ENCODE results near the gene TOLLIP. TPM values are rescaled to one million over a fixed set of nuclear protein-coding genes. Genes with fewer than 3 reads are reported as not detected.

TOLLIP gene
- total RNA-seq, 4 donors from 2014 or later = 43.7 to 77.3 (median 70.6) TPM

DNA sequence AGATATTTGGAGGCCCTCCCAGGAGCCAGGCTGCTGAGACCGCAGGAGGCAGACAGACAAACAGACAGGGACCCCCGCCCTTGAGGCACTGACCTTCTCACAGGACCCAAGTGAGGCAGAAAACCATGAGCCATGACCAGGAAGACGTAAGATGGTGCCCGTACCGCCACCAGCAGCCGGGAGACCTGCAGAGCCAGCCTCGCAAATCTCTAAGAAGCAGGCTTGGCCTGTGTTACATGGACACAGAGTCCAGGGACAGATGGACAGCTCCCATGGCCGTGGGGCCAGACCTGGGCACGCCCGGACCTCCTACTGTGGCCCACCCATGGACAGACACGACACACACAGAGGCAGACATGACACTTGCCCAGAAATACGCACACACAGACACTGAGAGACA is 30.7 kb upstream of the TOLLIP start:
- TF ChIP-seq, protein P1, sequence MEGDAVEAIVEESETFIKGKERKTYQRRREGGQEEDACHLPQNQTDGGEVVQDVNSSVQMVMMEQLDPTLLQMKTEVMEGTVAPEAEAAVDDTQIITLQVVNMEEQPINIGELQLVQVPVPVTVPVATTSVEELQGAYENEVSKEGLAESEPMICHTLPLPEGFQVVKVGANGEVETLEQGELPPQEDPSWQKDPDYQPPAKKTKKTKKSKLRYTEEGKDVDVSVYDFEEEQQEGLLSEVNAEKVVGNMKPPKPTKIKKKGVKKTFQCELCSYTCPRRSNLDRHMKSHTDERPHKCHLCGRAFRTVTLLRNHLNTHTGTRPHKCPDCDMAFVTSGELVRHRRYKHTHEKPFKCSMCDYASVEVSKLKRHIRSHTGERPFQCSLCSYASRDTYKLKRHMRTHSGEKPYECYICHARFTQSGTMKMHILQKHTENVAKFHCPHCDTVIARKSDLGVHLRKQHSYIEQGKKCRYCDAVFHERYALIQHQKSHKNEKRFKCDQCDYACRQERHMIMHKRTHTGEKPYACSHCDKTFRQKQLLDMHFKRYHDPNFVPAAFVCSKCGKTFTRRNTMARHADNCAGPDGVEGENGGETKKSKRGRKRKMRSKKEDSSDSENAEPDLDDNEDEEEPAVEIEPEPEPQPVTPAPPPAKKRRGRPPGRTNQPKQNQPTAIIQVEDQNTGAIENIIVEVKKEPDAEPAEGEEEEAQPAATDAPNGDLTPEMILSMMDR (IDR thresholded peaks at IDR 0.05) = no peak
- no peak for TF ChIP-seq POLR2A (IDR thresholded peaks at IDR 0.05)
- Histone ChIP-seq H3K27me3 (no peaks in the 10 kb centered on the region), H3K4me3 (no peak overlapping the region), H3K36me3 (no peaks in the 10 kb centered on the region), H3K4me1 (peaks cover 0 to 13% (median 10%) of the 10 kb centered on the region in 4 donors), H3K9me3 (peaks cover 0 to 10% (median 0%) of the 10 kb centered on the region in 4 donors), H3K27ac (no peak overlapping the region)
- DNase-seq = peak in 1 of 3 donors; percentile 44

DNA sequence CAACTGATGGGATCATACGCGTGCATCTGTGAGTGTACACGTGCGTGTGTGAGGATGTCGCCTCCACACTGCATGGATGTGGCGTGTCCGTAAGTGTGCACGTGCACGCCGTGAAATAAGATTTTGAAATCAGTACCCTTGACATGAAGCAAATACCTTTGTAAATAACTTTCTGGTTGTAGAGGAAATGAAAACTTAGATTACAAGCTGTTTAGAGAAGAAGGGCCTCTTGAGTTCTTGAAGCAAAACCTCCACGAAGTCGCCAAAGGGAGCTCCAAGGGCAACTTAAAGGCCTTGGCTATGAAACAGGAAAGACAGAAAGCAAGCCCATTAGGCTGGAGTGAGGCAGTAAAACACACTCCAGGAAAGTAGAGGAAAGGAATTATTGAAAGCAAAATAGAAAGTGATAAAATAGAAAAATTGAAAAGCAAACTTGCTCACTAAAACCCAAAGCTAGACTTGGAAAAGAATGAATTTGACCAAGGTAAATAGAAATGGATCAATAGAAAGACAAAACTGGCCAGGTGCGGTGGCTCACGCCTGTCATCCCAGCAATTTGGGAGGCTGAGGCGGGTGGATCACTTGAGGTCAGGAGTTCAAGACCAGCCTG is 29.7 kb upstream of the TOLLIP start:
- Histone ChIP-seq H3K4me3 (no peak overlapping the region), H3K4me1 (peaks cover 0 to 16% (median 11%) of the 10 kb centered on the region in 4 donors), H3K27ac (no peak overlapping the region), H3K9me3 (peaks cover 0 to 10% (median 0%) of the 10 kb centered on the region in 4 donors), H3K36me3 (no peaks in the 10 kb centered on the region), H3K27me3 (no peaks in the 10 kb centered on the region)
- TF ChIP-seq, protein P1 (IDR thresholded peaks at IDR 0.05) = no peak
- no peak for TF ChIP-seq POLR2A (IDR thresholded peaks at IDR 0.05)
- DNase-seq = no peak

DNA sequence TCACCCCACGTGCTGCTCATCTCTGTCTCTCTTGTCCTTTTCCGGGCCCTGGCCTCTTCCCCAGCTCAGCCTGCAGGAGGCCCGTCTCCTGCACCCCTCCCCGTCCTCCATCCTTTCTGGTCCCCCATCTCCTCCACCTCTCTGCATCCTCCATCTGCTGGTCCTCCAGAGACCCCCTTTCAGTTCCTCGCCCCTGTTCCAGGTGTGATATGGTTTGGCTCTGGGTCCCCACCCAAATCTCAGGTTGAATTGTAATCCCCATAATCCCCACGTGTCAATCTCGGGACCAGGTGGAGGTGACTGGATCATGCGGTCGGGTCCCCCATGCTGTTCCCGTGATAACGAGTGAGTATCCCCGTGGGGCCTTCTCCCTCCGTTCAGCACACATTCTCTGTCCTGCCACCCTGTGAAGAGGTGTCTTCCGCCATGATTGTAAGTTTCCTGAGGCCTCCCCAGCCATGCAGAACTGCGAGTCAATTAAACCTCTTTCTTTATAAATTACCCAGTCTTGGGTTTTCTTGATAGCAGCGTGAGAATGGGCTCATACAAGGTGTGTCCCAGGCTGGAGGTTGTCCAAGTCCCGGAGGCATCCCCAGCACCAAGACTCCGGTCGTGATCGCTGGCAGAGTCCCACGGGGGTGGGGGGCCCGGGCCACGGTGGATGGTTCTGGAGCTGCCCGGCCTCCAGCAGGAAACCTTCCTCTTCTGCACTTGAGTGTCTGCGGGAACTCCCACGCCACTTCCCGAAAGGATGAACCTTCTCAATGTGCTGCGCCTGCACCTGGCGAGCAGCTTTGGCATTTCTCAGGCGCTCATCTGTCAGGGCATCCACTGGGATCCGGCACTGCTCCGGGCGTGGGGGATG is 29.0 kb upstream of the TOLLIP start:
- no peak overlapping the region for H3K27ac ChIP-seq
- H3K9me3 ChIP-seq = peaks cover 0 to 10% (median 0%) of the 10 kb centered on the region in 4 donors
- no peaks in the 10 kb centered on the region for H3K36me3 ChIP-seq
- TF ChIP-seq, protein P1 (IDR thresholded peaks at IDR 0.05) = no peak
- TF ChIP-seq POLR2A (IDR thresholded peaks at IDR 0.05) = no peak
- peak in 1 of 3 donors; percentile 46 for DNase-seq
- H3K4me1 ChIP-seq = peaks cover 0 to 16% (median 11%) of the 10 kb centered on the region in 4 donors
- no peaks in the 10 kb centered on the region for H3K27me3 ChIP-seq
- H3K4me3 ChIP-seq = no peak overlapping the region

DNA sequence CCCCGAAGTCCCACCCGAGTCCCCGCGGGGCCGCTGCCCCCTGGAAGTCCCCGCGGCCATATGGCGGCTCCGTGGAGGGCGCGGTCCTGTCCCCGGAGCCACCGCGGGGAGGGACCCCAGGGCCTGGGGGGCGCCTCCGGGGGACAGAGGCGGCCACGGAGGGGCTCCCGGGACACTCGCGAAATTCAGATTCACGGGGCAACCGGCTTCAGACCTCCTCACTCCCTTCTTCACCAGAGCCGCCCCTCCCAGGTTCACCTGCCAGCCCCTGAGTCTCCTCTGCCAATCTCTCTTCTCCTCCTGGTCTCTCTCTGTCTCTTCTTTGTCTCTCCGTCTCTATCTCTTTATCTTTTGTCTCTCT is 28.2 kb upstream of the TOLLIP start:
- TF ChIP-seq, protein P1 (IDR thresholded peaks at IDR 0.05) = no peak
- TF ChIP-seq POLR2A (IDR thresholded peaks at IDR 0.05) = no peak
- H3K36me3 ChIP-seq = no peaks in the 10 kb centered on the region
- H3K4me3 ChIP-seq = no peak overlapping the region
- H3K4me1 ChIP-seq = peaks cover 0 to 16% (median 11%) of the 10 kb centered on the region in 4 donors
- peak in 1 of 3 donors; percentile 45 for DNase-seq
- peaks cover 0 to 10% (median 0%) of the 10 kb centered on the region in 4 donors for H3K9me3 ChIP-seq
- H3K27me3 ChIP-seq = no peaks in the 10 kb centered on the region
- H3K27ac ChIP-seq = peak overlapping the region in 2 of 4 donors; percentile 55 to 70

DNA sequence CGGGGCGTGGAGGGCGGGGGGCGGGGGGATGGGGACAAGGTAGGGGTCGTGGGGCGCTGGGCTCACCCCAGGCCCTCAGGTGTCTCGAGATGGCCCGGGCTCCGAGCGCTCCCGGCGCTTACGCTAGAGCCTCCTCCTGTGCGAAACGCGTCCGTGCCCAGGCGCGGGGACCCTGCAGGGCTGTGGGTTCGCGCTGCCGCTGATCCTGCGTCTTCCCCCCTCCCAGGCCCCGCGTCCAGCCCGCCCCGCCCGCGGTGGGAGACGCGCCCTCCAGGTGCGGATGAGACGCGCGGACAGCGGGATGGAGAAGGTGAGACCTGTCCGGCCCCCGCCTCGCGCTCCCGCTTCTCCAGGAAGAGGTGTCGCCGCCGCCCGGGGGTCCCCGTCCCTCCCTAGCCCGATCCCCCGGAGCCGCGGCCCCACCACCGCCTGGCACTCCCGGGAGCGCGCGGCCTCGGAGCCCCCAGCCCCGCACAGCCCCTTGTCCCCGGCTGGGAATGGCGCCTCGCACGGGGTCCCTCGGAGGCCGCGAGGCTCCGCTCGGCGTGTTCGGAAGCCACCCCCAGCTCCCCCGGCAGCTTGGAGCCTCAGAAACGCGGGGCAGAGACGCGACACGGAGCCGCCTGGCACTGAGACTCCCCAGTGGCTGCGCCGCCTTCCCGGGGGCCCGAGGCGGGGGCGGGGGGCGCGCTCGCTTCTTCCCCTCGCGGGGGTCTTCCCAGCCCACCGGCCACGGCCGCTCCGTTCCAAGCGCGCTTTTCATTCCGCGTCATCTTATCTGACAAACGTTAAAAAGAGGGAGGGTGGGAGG is 27.6 kb upstream of the TOLLIP start:
- H3K27ac ChIP-seq = peak overlapping the region in 3 of 4 donors; percentile 55 to 72 (median 70)
- H3K4me3 ChIP-seq = peak overlapping the region; percentile 30 to 49 (median 41)
- DNase-seq = peak in 2 of 3 donors; percentile 64 to 65
- TF ChIP-seq, protein P1 (IDR thresholded peaks at IDR 0.05) = no peak
- TF ChIP-seq POLR2A (IDR thresholded peaks at IDR 0.05) = no peak
- no peaks in the 10 kb centered on the region for H3K36me3 ChIP-seq
- peaks cover 0 to 16% (median 11%) of the 10 kb centered on the region in 4 donors for H3K4me1 ChIP-seq
- H3K9me3 ChIP-seq = peaks cover 0 to 10% (median 0%) of the 10 kb centered on the region in 4 donors
- H3K27me3 ChIP-seq = no peaks in the 10 kb centered on the region

Measured in Peyer's patch (tissue), 4 donors.